Small intestine (tissue), 7 donors: ENCODE measurements around the gene STPG1. TPM values are rescaled to one million over a fixed set of nuclear protein-coding genes. Genes with fewer than 3 reads are reported as not detected.
"Not testable (repeated sequence)": the region's sequence is repeated elsewhere in the genome, so short reads cannot be mapped to it uniquely, and the experiment has no call there.

Experiments used
- DNase-seq, 2 donors: peaks; one replicate each; pipeline versions ENCODE4 v3.0.0 to v3.0.0-alpha.2; 2013
- FAIRE-seq: peaks from 2 replicates; lab custom pipeline; 2012; peaks lifted over from hg19 to GRCh38; lab: Jason Lieb, UNC
- H3K27ac ChIP-seq, 3 donors: one replicate each; pipeline ENCODE4 v1.5.1; 2013; ENCODE audit warnings: low read length in 2 of 3, mild to moderate bottlenecking in 2 of 3, control low read depth in 1 of 3, inconsistent platforms in 1 of 3, low read depth in 1 of 3, moderate library complexity in 1 of 3
- H3K27me3 ChIP-seq, 3 donors: one replicate each; pipeline ENCODE4 v1.6.1; 2013; ENCODE audit warnings: low read length in 3 of 3, inconsistent platforms in 1 of 3; ENCODE audit not compliant: control insufficient read depth in 3 of 3, insufficient read depth in 3 of 3
- H3K36me3 ChIP-seq, 3 donors: one replicate each; pipeline ENCODE4 v1.6.1; 2013; ENCODE audit warnings: low read length in 3 of 3, inconsistent platforms in 1 of 3, low read depth in 1 of 3, mild to moderate bottlenecking in 1 of 3, moderate library complexity in 1 of 3; ENCODE audit not compliant: control insufficient read depth in 3 of 3, insufficient read depth in 2 of 3
- H3K4me1 ChIP-seq, 3 donors: one replicate each; pipeline ENCODE4 v1.6.1; 2013; ENCODE audit warnings: low read length in 2 of 3, inconsistent platforms in 1 of 3, low read depth in 1 of 3, mild to moderate bottlenecking in 1 of 3, moderate library complexity in 1 of 3; ENCODE audit not compliant: control insufficient read depth in 3 of 3, insufficient read depth in 2 of 3
- H3K4me3 ChIP-seq, 3 donors: one replicate each; pipeline ENCODE4 v1.5.1; 2013; ENCODE audit warnings: low read length in 3 of 3, control low read depth in 1 of 3, inconsistent platforms in 1 of 3, low read depth in 1 of 3, mild to moderate bottlenecking in 1 of 3, moderate library complexity in 1 of 3
- H3K9me3 ChIP-seq, 2 donors: one replicate each; pipeline ENCODE4 v1.6.1; 2013; ENCODE audit warnings: low read depth in 1 of 2, low read length in 1 of 2; ENCODE audit not compliant: control insufficient read depth in 2 of 2, insufficient read depth in 1 of 2
- WGBS, 3 donors: extraction: QIAGEN DNeasy Blood & Tissue Kit; methylation state at CpG; one replicate each; pipeline ENCODE4 v1.1.7; 2013; 5-methylcytosine and 5-hydroxymethylcytosine counted together
- polyA plus RNA-seq, 4 donors: library from polyadenylated mRNA; stranded (reverse) in 3 of 4; unstranded in 1 of 4; fragments of 200-250 nt in 3 of 4; fragments of 120-200 nt in 1 of 4; gene quantifications; one replicate each; pipeline versions ENCODE4 v1.2.1 to v1.2.3, GENCODE V29; 2013
- donor health status: healthy with polysubstance abuse.
- donor health status: control.
- donor health status: control.
- donor health status: Bipolar disorder and iron deficiency.
- donor health status: healthy.

The STPG1 gene
- polyA plus RNA-seq, 4 donors: 5.7 to 10.3 (median 6.5) TPM

- Histone ChIP-seq H3K27ac (no peak overlapping the region), H3K9me3 (no peaks in the 10 kb centered on the region), H3K36me3 (peaks cover 9 to 61% (median 21%) of the 10 kb centered on the region in 3 donors), H3K4me3 (no peak overlapping the region), H3K27me3 (no peaks in the 10 kb centered on the region), H3K4me1 (no peaks in the 10 kb centered on the region)
- WGBS, 3 donors: 93 to 95% (median 94%) methylated on average over 5 of the region's 5 CpGs
- FAIRE-seq (no peak), DNase-seq (no peak)
These were observed 37.3 kb upstream of the STPG1 start for GRCh38 chr1:24450857-24451397.

- Histone ChIP-seq H3K9me3 (no peaks in the 10 kb centered on the region), H3K27me3 (no peaks in the 10 kb centered on the region), H3K36me3 (peaks cover 7 to 58% (median 17%) of the 10 kb centered on the region in 3 donors), H3K4me3 (no peak overlapping the region), H3K4me1 (no peaks in the 10 kb centered on the region), H3K27ac (no peak overlapping the region)
- WGBS, 3 donors: 89 to 93% (median 90%) methylated on average over 4 of the region's 4 CpGs
- DNase-seq (no peak), FAIRE-seq (no peak)
These were observed 36.7 kb upstream of the STPG1 start for GRCh38 chr1:24450316-24450715.

GRCh38 chr1:24446446-24446845 is 32.9 kb upstream of the STPG1 start:
- H3K36me3 ChIP-seq: peaks cover 5 to 38% (median 6%) of the 10 kb centered on the region in 3 donors
- 97 to 99% (median 99%) methylated on average over 2 of the region's 2 CpGs for WGBS, 3 donors
- FAIRE-seq, DNase-seq, H3K4me3 ChIP-seq, H3K27ac ChIP-seq, H3K4me1 ChIP-seq, H3K9me3 ChIP-seq, H3K27me3 ChIP-seq: not testable (repeated sequence)

- no peaks in the 10 kb centered on the region for H3K9me3 ChIP-seq
- H3K4me1 ChIP-seq: peaks cover 0 to 4% (median 0%) of the 10 kb centered on the region in 3 donors
- no peak overlapping the region for H3K4me3 ChIP-seq
- H3K36me3 ChIP-seq: peaks cover 2 to 41% (median 5%) of the 10 kb centered on the region in 3 donors
- no peaks in the 10 kb centered on the region for H3K27me3 ChIP-seq
- H3K27ac ChIP-seq: no peak overlapping the region
- DNase-seq (no peak), FAIRE-seq (no peak)
- 49 to 73% (median 61%) methylated on average over 2 of the region's 2 CpGs for WGBS, 3 donors
These were observed 29.7 kb upstream of the STPG1 start for GRCh38 chr1:24443241-24443656.

DNA sequence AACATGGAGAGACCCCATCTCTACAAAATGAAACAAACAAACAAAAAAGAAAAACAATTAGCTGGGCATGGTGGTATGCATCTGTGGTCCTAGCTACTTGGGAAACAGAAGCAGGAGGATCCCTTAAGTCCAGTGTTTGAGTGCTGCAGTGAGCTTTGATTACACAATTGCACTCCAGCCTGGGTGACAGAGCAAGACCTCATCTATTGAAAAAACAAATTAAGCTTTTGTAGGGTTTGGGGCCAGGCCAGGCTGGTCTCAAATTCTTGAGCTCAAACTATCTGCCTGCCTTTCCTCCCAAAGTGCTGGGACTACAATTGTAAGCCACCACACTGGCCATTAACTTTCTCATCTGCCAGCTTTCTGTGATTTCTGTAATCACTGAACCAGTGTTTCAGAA is 29.2 kb upstream of the STPG1 start:
- no peak for DNase-seq
- Histone ChIP-seq H3K36me3 (peaks cover 2 to 44% (median 5%) of the 10 kb centered on the region in 3 donors), H3K4me1 (peaks cover 0 to 4% (median 0%) of the 10 kb centered on the region in 3 donors), H3K9me3 (no peaks in the 10 kb centered on the region), H3K27me3 (no peaks in the 10 kb centered on the region), H3K27ac (no peak overlapping the region), H3K4me3 (no peak overlapping the region)
- FAIRE-seq: no peak

DNA sequence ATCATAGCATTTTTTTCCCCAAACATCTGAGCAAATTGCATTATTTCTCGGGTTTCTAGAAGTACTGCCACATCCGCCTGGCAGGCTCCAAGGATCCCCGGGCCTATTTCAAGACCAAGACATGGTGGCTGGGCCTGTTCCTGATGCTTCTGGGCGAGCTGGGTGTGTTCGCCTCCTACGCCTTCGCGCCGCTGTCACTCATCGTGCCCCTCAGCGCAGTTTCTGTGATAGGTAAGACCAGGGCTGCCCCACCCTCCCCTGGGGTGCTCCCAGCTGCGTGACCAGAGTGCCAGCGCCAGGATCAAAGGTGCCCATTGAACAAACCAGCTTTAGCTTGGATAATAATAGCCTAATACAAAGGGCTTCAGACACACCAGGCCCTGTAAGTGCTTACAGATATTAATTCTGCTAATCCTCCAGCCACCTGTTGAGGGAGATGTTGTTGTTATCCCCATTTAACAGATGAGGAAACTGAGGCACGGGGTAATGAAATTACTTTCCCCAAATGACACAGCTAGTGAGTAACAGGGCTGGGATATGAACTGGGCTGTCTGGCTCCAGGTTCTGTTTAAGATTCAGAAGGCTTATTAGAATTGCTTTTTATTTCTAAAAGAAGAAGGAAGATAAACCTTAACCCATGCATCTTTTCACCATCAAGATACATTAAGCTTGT is 28.6 kb upstream of the STPG1 start:
- Histone ChIP-seq H3K4me1 (peaks cover 0 to 4% (median 0%) of the 10 kb centered on the region in 3 donors), H3K4me3 (no peak overlapping the region), H3K36me3 (peaks cover 2 to 44% (median 5%) of the 10 kb centered on the region in 3 donors), H3K27ac (no peak overlapping the region), H3K27me3 (no peaks in the 10 kb centered on the region), H3K9me3 (no peaks in the 10 kb centered on the region)
- WGBS, 3 donors: 89 to 95% (median 92%) methylated on average over 14 of the region's 14 CpGs
- FAIRE-seq (no peak), DNase-seq (no peak)

GRCh38 chr1:24441480-24441879 is 27.9 kb upstream of the STPG1 start:
- H3K27me3 ChIP-seq: no peaks in the 10 kb centered on the region
- WGBS, 3 donors: 89 to 91% (median 89%) methylated on average over 7 of the region's 7 CpGs
- no peak for DNase-seq
- peaks cover 2 to 40% (median 2%) of the 10 kb centered on the region in 3 donors for H3K36me3 ChIP-seq
- no peaks in the 10 kb centered on the region for H3K9me3 ChIP-seq
- H3K4me1 ChIP-seq: peaks cover 0 to 4% (median 0%) of the 10 kb centered on the region in 3 donors
- FAIRE-seq: no peak
- no peak overlapping the region for H3K4me3 ChIP-seq
- H3K27ac ChIP-seq: no peak overlapping the region

DNA sequence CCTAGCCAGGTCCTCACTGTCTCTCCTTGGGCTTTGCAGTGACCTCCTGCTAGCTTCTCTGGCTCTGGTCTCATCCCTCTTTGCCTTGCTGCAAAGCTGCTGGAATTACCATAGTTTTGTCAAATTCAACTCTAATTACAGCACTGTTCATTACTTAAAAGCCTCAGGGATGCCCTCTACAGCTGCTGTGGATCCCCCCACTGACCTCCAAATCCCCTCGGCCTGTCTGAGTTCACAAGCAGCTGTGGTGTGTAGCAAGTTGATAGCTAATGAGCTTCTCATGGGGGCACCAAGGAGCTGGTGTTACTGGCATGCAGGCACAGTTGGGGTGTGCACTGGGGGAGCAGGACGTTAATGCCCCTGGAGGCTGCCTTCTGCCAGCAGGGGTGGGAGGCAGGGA is 26.9 kb upstream of the STPG1 start:
- Histone ChIP-seq H3K4me1 (peaks cover 0 to 4% (median 0%) of the 10 kb centered on the region in 3 donors), H3K27ac (no peak overlapping the region), H3K9me3 (no peaks in the 10 kb centered on the region), H3K4me3 (no peak overlapping the region), H3K36me3 (peaks cover 2 to 37% (median 6%) of the 10 kb centered on the region in 3 donors), H3K27me3 (no peaks in the 10 kb centered on the region)
- WGBS, 3 donors: 91 to 94% (median 91%) methylated on average over 2 of the region's 2 CpGs
- FAIRE-seq (no peak), DNase-seq (no peak)
